ENCODE data around the gene OR52E8. TPM values are rescaled to one million over a fixed set of nuclear protein-coding genes. Genes with fewer than 3 reads are reported as not detected.

The OR52E8 gene
- total and polyA plus RNA-seq, 10 of the 15 experiments (the other 5 are each of a cell fraction or from before 2014, with no cell fraction given): not detected

DNA sequence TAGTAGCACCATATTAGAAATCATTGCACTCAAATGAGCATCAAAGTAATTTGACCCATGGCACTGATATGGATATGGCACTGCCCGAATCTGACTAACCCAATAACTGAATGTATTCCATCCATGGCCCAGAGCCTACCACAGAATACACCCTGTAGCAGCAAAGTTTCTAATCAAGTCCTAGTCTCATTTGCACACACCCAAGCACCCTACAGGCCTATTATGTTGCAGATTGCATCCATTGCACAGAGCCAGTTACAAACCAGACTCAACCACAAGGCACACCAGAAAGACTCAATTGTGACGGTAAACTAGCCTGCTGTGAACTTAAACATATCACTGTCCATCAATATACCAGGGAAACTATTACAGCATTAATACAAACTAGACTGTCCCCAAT lies 42.0 kb upstream of the OR52E8 start:
- in situ Hi-C loops (cut with MboI) (no loop called here), intact Hi-C loops (cut with micrococcal nuclease; ENCODE audit: unreplicated experiment) (no loop called here)
- H4K20me1 ChIP-seq (ENCODE audit: control insufficient read depth, insufficient read depth): no peaks in the 10 kb centered on the region
- TF ChIP-seq SKIL (IDR thresholded peaks at IDR 0.05; ENCODE audit: low read depth, poor library complexity, severe bottlenecking) (no peak), MLLT1 (IDR thresholded peaks at IDR 0.05) (no peak), SREBF2 (IDR thresholded peaks at IDR 0.05; ENCODE audit: low read length) (no peak), MTA3 (IDR thresholded peaks at IDR 0.05; ENCODE audit: borderline replicate concordance, low read length) (no peak), NRF1 (conservative IDR thresholded peaks at IDR 0.05; ENCODE audit: low read depth, low read length) (no peak), EGR1 (IDR thresholded peaks at IDR 0.05; ENCODE audit: borderline replicate concordance in 1 of 2, low read depth in 2 of 2, low read length in 2 of 2) (no peak), DPF2 (IDR thresholded peaks at IDR 0.05) (no peak), MYB (IDR thresholded peaks at IDR 0.05; ENCODE audit: borderline replicate concordance, low read depth, low read length) (no peak), HCFC1 (IDR thresholded peaks at IDR 0.05; ENCODE audit: low read length) (no peak), REST (IDR thresholded peaks at IDR 0.05; ENCODE audit: low read depth, low read length) (no peak), TARDBP (IDR thresholded peaks at IDR 0.05; ENCODE audit: borderline replicate concordance) (no peak)
- TF ChIP-seq, protein P1, sequence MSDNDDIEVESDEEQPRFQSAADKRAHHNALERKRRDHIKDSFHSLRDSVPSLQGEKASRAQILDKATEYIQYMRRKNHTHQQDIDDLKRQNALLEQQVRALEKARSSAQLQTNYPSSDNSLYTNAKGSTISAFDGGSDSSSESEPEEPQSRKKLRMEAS (IDR thresholded peaks at IDR 0.05; ENCODE audit: low read depth, low read length): no peak
- H2AFZ ChIP-seq (ENCODE audit: control insufficient read depth, low read depth, low read length): no peak overlapping the region
- H3K9ac ChIP-seq (ENCODE audit: control insufficient read depth, insufficient read depth, low read length): no peak overlapping the region
- DNase-seq (ENCODE audit: low read depth, low spot score) (no peak), ATAC-seq (no peak), FAIRE-seq (no peak)
- 0% methylated on average over 2 of the region's 2 CpGs for WGBS (ENCODE audit: insufficient coverage, insufficient replicate concordance, low lambda C conversion rate, missing lambda C conversion rate)
- no peak overlapping the region for H3K4me2 ChIP-seq (ENCODE audit: control insufficient read depth, insufficient read depth)
- ChIA-PET SMC1A (ENCODE audit: uncharacterized antibody, unreplicated experiment) (no interaction called here), CTCF (no interaction called here), POLR2A (no interaction called here), RAD21 (ENCODE audit: unreplicated experiment) (no interaction called here)
- no peak overlapping the region for H3K4me3 ChIP-seq
- no peaks in the 10 kb centered on the region for H3K9me3 ChIP-seq (replicated peaks; ENCODE audit: control insufficient read depth, insufficient read depth, low read length)
- no peaks in the 10 kb centered on the region for H3K79me2 ChIP-seq (ENCODE audit: control insufficient read depth, insufficient read depth, low read length)
- no peaks in the 10 kb centered on the region for H3K27me3 ChIP-seq (replicated peaks in 1 of 2; ENCODE audit: control insufficient read depth in 2 of 2, insufficient read depth in 2 of 2, low read length in 1 of 2)
- H3K4me1 ChIP-seq (ENCODE audit: control insufficient read depth, insufficient read depth, low read length): no peaks in the 10 kb centered on the region
- no peak overlapping the region for H3K27ac ChIP-seq (ENCODE audit: control insufficient read depth, insufficient read depth)
- no TSS peak for BruUV-seq (replicated peaks)
- no peaks in the 10 kb centered on the region for H3K36me3 ChIP-seq (ENCODE audit: control insufficient read depth in 2 of 2, insufficient read depth in 2 of 2, low read length in 1 of 2)

Data from GM12878 (cell line).